Stimulated activated CD4-positive, alpha-beta T cell treated with anti-CD3 and anti-CD28 coated beads, Interleukin-15, amount 100 ng/mL, for 48 hours (primary cell): ENCODE measurements around the gene CABCOCO1.

ENCODE experiments used
- DNase-seq, 2 donors: peaks; one replicate each; pipeline ENCODE4 v3.0.0-alpha.2; 2020; ENCODE audit warnings: low read depth in 2 of 2

Gene CABCOCO1

GRCh38 chr10:61812920-61813319 is 150.2 kb downstream of the CABCOCO1 start:
- no peak for DNase-seq

GRCh38 chr10:61814160-61814559 is 151.4 kb downstream of the CABCOCO1 start:
- no peak for DNase-seq

GRCh38 chr10:61815496-61815895 is 152.8 kb downstream of the CABCOCO1 start:
- DNase-seq: no peak
